ENCODE data around the gene ZNF488.
A peak's percentile ranks its signal among the peaks of the same experiment; 100 is the strongest.

The ZNF488 gene

GRCh38 chr10:47384148-47384921 is at the start of gene ZNF488:
Gene ZNF488 (minus strand): TSS chr10:47384293. CDS start chr10:47368829, 15,464 bp downstream.
- peak; percentile 94 for DNase-seq (ENCODE audit: low read depth, low spot score)

GRCh38 chr10:47425813-47426419 is 41.8 kb upstream of the ZNF488 start:
- no peak for DNase-seq (ENCODE audit: low read depth, low spot score)

GRCh38 chr10:47424231-47424630 is 40.1 kb upstream of the ZNF488 start:
- no peak for DNase-seq (ENCODE audit: low read depth, low spot score)

- DNase-seq (ENCODE audit: low read depth, low spot score) = no peak
Observed at GRCh38 chr10:47423476-47423875, 39.4 kb upstream of the ZNF488 start.

GRCh38 chr10:47421057-47421952 is 37.2 kb upstream of the ZNF488 start:
- peak; percentile 74 for DNase-seq (ENCODE audit: low read depth, low spot score)

- no peak for DNase-seq (ENCODE audit: low read depth, low spot score)
Observed at GRCh38 chr10:47420305-47421056, 36.4 kb upstream of the ZNF488 start.

- no peak for DNase-seq (ENCODE audit: low read depth, low spot score)
Observed at GRCh38 chr10:47419421-47419820, 35.3 kb upstream of the ZNF488 start.

GRCh38 chr10:47418966-47419365 is 34.9 kb upstream of the ZNF488 start:
- no peak for DNase-seq (ENCODE audit: low read depth, low spot score)

- DNase-seq (ENCODE audit: low read depth, low spot score) = no peak
Observed at GRCh38 chr10:47418321-47418720, 34.2 kb upstream of the ZNF488 start.

- DNase-seq (ENCODE audit: low read depth, low spot score) = peak; percentile 38
Observed at GRCh38 chr10:47416305-47417218, 32.5 kb upstream of the ZNF488 start.

- DNase-seq (ENCODE audit: low read depth, low spot score) = no peak
Observed at GRCh38 chr10:47415520-47416304, 31.6 kb upstream of the ZNF488 start.

GRCh38 chr10:47414752-47415519 is 30.8 kb upstream of the ZNF488 start:
- no peak for DNase-seq (ENCODE audit: low read depth, low spot score)

- no peak for DNase-seq (ENCODE audit: low read depth, low spot score)
Observed at GRCh38 chr10:47414227-47414592, 30.1 kb upstream of the ZNF488 start.

GRCh38 chr10:47413531-47414226 is 29.6 kb upstream of the ZNF488 start:
- DNase-seq (ENCODE audit: low read depth, low spot score) = no peak

- no peak for DNase-seq (ENCODE audit: low read depth, low spot score)
Observed at GRCh38 chr10:47412869-47413268, 28.8 kb upstream of the ZNF488 start.

- no peak for DNase-seq (ENCODE audit: low read depth, low spot score)
Observed at GRCh38 chr10:47412177-47412730, 28.2 kb upstream of the ZNF488 start.

GRCh38 chr10:47410862-47411261 is 26.8 kb upstream of the ZNF488 start:
- DNase-seq (ENCODE audit: low read depth, low spot score) = no peak

- DNase-seq (ENCODE audit: low read depth, low spot score) = no peak
Observed at GRCh38 chr10:47410271-47410670, 26.2 kb upstream of the ZNF488 start.
